ENCODE measurements around the gene DDR2. TPM values are rescaled to one million over a fixed set of nuclear protein-coding genes. Genes with fewer than 3 reads are reported as not detected.

Gene DDR2
- total RNA-seq, 8 experiments from 2014 or later = 0.96 to 75.2 (median 28.6) TPM

- ATAC-seq (replicated peaks in 6 of 8) = peak in 2 of 8 experiments; percentile 56 to 61
- H3K27ac ChIP-seq = no peak overlapping the region
- in situ Hi-C loops (cut with MboI; ENCODE audit: low pct_unique_long_range_greater_than_20kb in 2 of 9, low sequenced_read_pairs in 9 of 9, unreplicated experiment in 9 of 9) = no loop called here
- H3K4me1 ChIP-seq (replicated peaks in 1 of 2) = peaks cover 19 to 20% of the 10 kb centered on the region in 2 donors
- no peak overlapping the region for H3K4me3 ChIP-seq
These were observed 30.8 kb downstream of the DDR2 start for GRCh38 chr1:162663086-162663485.

- peak in 7 of 8 experiments; percentile 78 to 98 (median 95) for ATAC-seq (replicated peaks in 6 of 8)
- in situ Hi-C loops (cut with MboI; ENCODE audit: low pct_unique_long_range_greater_than_20kb in 2 of 9, low sequenced_read_pairs in 9 of 9, unreplicated experiment in 9 of 9) = no loop called here
- 8 to 82% (median 53%) methylated on average over 3 to 8 of the region's 8 CpGs for whole genome bisulfite sequencing, 10 experiments
- Histone ChIP-seq H3K4me3 (no peak overlapping the region), H3K27ac (peak overlapping the region; percentile 1 to 16), H3K4me1 (replicated peaks in 1 of 2) (peaks cover 21% of the 10 kb centered on the region in 2 donors)
These were observed 31.4 kb downstream of the DDR2 start for GRCh38 chr1:162663589-162664106.

GRCh38 chr1:162666006-162666645 lies 33.9 kb downstream of the DDR2 start:
- Histone ChIP-seq H3K4me3 (no peak overlapping the region), H3K4me1 (replicated peaks in 1 of 2) (peaks cover 15 to 21% of the 10 kb centered on the region in 2 donors), H3K27ac (no peak overlapping the region)
- 0 to 95% (median 81%) methylated on average over 1 to 5 of the region's 5 CpGs for WGBS, 10 experiments
- peak in 1 of 8 experiments; percentile 25 for ATAC-seq (replicated peaks in 6 of 8)
- in situ Hi-C loops (cut with MboI; ENCODE audit: low pct_unique_long_range_greater_than_20kb in 2 of 9, low sequenced_read_pairs in 9 of 9, unreplicated experiment in 9 of 9) = no loop called here

GRCh38 chr1:162667381-162668080 lies 35.3 kb downstream of the DDR2 start:
- in situ Hi-C loops (cut with MboI; ENCODE audit: low pct_unique_long_range_greater_than_20kb in 2 of 9, low sequenced_read_pairs in 9 of 9, unreplicated experiment in 9 of 9) = no loop called here

GRCh38 chr1:162670928-162671663 lies 38.8 kb downstream of the DDR2 start:
- whole genome bisulfite sequencing, 10 experiments = 18 to 90% (median 80%) methylated on average over 1 to 8 of the region's 8 CpGs; no CpG with 5 or more reads in 2 of the 10 experiments
- H3K4me3 ChIP-seq = no peak overlapping the region
- in situ Hi-C loops (cut with MboI; ENCODE audit: low pct_unique_long_range_greater_than_20kb in 2 of 9, low sequenced_read_pairs in 9 of 9, unreplicated experiment in 9 of 9) = no loop called here
- H3K4me1 ChIP-seq (replicated peaks in 1 of 2) = peaks cover 18 to 25% of the 10 kb centered on the region in 2 donors
- ATAC-seq (replicated peaks in 6 of 8) = peak in 2 of 8 experiments; percentile 21 to 51
- H3K27ac ChIP-seq = no peak overlapping the region

More at GRCh38 chr1:162667381-162668080, 35.3 kb downstream of the DDR2 start:
- 17 to 100% (median 69%) methylated on average over 1 to 2 of the region's 2 CpGs; no CpG with 5 or more reads in 3 of the 10 experiments for WGBS, 10 experiments
- H3K27ac ChIP-seq = no peak overlapping the region
- no peak overlapping the region for H3K4me3 ChIP-seq
- H3K4me1 ChIP-seq (replicated peaks in 1 of 2) = peaks cover 15 to 21% of the 10 kb centered on the region in 2 donors
- peak in 1 of 8 experiments; percentile 40 for ATAC-seq (replicated peaks in 6 of 8)

GRCh38 chr1:162671664-162672410 lies 39.6 kb downstream of the DDR2 start:
- Histone ChIP-seq H3K27ac (no peak overlapping the region), H3K4me3 (no peak overlapping the region)
- in situ Hi-C loops (cut with MboI; ENCODE audit: low pct_unique_long_range_greater_than_20kb in 2 of 9, low sequenced_read_pairs in 9 of 9, unreplicated experiment in 9 of 9) = no loop called here

GRCh38 chr1:162672622-162673260 lies 40.5 kb downstream of the DDR2 start:
- WGBS, 10 experiments = 75 to 100% (median 90%) methylated on average over 1 to 3 of the region's 3 CpGs; no CpG with 5 or more reads in 1 of the 10 experiments
- in situ Hi-C loops (cut with MboI; ENCODE audit: low pct_unique_long_range_greater_than_20kb in 2 of 9, low sequenced_read_pairs in 9 of 9, unreplicated experiment in 9 of 9) = no loop called here

More at GRCh38 chr1:162671664-162672410, 39.6 kb downstream of the DDR2 start:
- ATAC-seq (replicated peaks in 6 of 8) = no peak
- peaks cover 18 to 25% of the 10 kb centered on the region in 2 donors for H3K4me1 ChIP-seq (replicated peaks in 1 of 2)
- WGBS, 10 experiments = 33 to 95% (median 65%) methylated on average over 2 to 5 of the region's 5 CpGs

GRCh38 chr1:162674034-162674608 lies 41.9 kb downstream of the DDR2 start:
- no peak overlapping the region for H3K4me3 ChIP-seq
- in situ Hi-C loops (cut with MboI; ENCODE audit: low pct_unique_long_range_greater_than_20kb in 2 of 9, low sequenced_read_pairs in 9 of 9, unreplicated experiment in 9 of 9) = no loop called here
- no peak overlapping the region for H3K27ac ChIP-seq
- ATAC-seq (replicated peaks in 6 of 8) = peak in 5 of 8 experiments; percentile 53 to 80 (median 78)
- peaks cover 11 to 12% of the 10 kb centered on the region in 2 donors for H3K4me1 ChIP-seq (replicated peaks in 1 of 2)
- 33 to 100% (median 76%) methylated on average over 1 to 2 of the region's 2 CpGs; no CpG with 5 or more reads in 1 of the 10 experiments for WGBS, 10 experiments

More at GRCh38 chr1:162672622-162673260, 40.5 kb downstream of the DDR2 start:
- H3K4me3 ChIP-seq = no peak overlapping the region
- H3K27ac ChIP-seq = no peak overlapping the region
- peak in 1 of 8 experiments; percentile 64 for ATAC-seq (replicated peaks in 6 of 8)
- H3K4me1 ChIP-seq (replicated peaks in 1 of 2) = peaks cover 17% of the 10 kb centered on the region in 2 donors

GRCh38 chr1:162676087-162676486 lies 43.8 kb downstream of the DDR2 start:
- WGBS, 10 experiments = 0 to 100% (median 75%) methylated on average over 1 to 2 of the region's 2 CpGs; no CpG with 5 or more reads in 2 of the 10 experiments
- peaks cover 11 to 12% of the 10 kb centered on the region in 2 donors for H3K4me1 ChIP-seq (replicated peaks in 1 of 2)
- H3K4me3 ChIP-seq = no peak overlapping the region
- no peak overlapping the region for H3K27ac ChIP-seq
- in situ Hi-C loops (cut with MboI; ENCODE audit: low pct_unique_long_range_greater_than_20kb in 2 of 9, low sequenced_read_pairs in 9 of 9, unreplicated experiment in 9 of 9) = no loop called here
- ATAC-seq (replicated peaks in 6 of 8) = peak in 5 of 8 experiments; percentile 36 to 74 (median 52)

- ATAC-seq (replicated peaks in 6 of 8) = no peak
- in situ Hi-C loops (cut with MboI; ENCODE audit: low pct_unique_long_range_greater_than_20kb in 2 of 9, low sequenced_read_pairs in 9 of 9, unreplicated experiment in 9 of 9) = no loop called here
- no peak overlapping the region for H3K4me3 ChIP-seq
- WGBS, 10 experiments = 52 to 100% (median 92%) methylated on average over 1 to 7 of the region's 7 CpGs
- H3K4me1 ChIP-seq (replicated peaks in 1 of 2) = peaks cover 11 to 12% of the 10 kb centered on the region in 2 donors
- no peak overlapping the region for H3K27ac ChIP-seq
These were observed 44.5 kb downstream of the DDR2 start for GRCh38 chr1:162676750-162677149.

GRCh38 chr1:162677607-162678371 lies 45.5 kb downstream of the DDR2 start:
- WGBS, 10 experiments = 60 to 100% (median 84%) methylated on average over 1 to 4 of the region's 4 CpGs

More at GRCh38 chr1:162677607-162678371, 45.5 kb downstream of the DDR2 start:
- peaks cover 11 to 12% of the 10 kb centered on the region in 2 donors for H3K4me1 ChIP-seq (replicated peaks in 1 of 2)
- H3K27ac ChIP-seq = no peak overlapping the region
- ATAC-seq (replicated peaks in 6 of 8) = no peak
- in situ Hi-C loops (cut with MboI; ENCODE audit: low pct_unique_long_range_greater_than_20kb in 2 of 9, low sequenced_read_pairs in 9 of 9, unreplicated experiment in 9 of 9) = no loop called here
- no peak overlapping the region for H3K4me3 ChIP-seq

Measured in motor neuron (in vitro differentiated cells).